NOMO-1 treated with dmso at 0.1 percent for 144 hours (cell line): ENCODE data around the gene ZNF892.
"Not testable (repeated sequence)": the region's sequence is repeated elsewhere in the genome, so short reads cannot be mapped to it uniquely, and the experiment has no call there.

Experiments
- DNase-seq: peaks from one replicate; lab custom pipeline; 2025; ENCODE audit not compliant: unreplicated experiment; lab: John Stamatoyannopoulos, UW

ZNF892 gene

GRCh38 chr2:95207111-95207961 is at the start of gene ZNF892:
TSS of gene ZNF892 (plus strand) at chr2:95207521. CDS start at chr2:95207816, 295 bp downstream.
- DNase-seq: peak; percentile 91

GRCh38 chr2:95158441-95158840 is 48.9 kb upstream of the ZNF892 start:
- DNase-seq: no peak

GRCh38 chr2:95158891-95159619 is 48.3 kb upstream of the ZNF892 start:
- no peak for DNase-seq

- DNase-seq: peak; percentile 67
Measured at GRCh38 chr2:95159690-95160449, 47.5 kb upstream of the ZNF892 start, which contains the start of gene ZNF514. TSS of gene ZNF514 (minus strand) at chr2:95159848. CDS start at chr2:95153253, 6,595 bp downstream.

GRCh38 chr2:95165030-95165370 is 42.3 kb upstream of the ZNF892 start:
- DNase-seq: no peak

- DNase-seq: peak; percentile 96
Measured at GRCh38 chr2:95165371-95166064, 41.8 kb upstream of the ZNF892 start, which contains the start of gene ZNF2. TSS of gene ZNF2 (plus strand) at chr2:95165809. CDS start at chr2:95176227, 10,418 bp downstream.

- no peak for DNase-seq
Measured at GRCh38 chr2:95166065-95166763, 41.1 kb upstream of the ZNF892 start.

GRCh38 chr2:95171902-95172301 is 35.4 kb upstream of the ZNF892 start:
- DNase-seq: no peak

- no peak for DNase-seq
Measured at GRCh38 chr2:95174031-95174542, 33.2 kb upstream of the ZNF892 start.

GRCh38 chr2:95179451-95179850 is 27.9 kb upstream of the ZNF892 start:
- DNase-seq: no peak

GRCh38 chr2:95181774-95182173 is 25.5 kb upstream of the ZNF892 start:
- no peak for DNase-seq

- no peak for DNase-seq
Measured at GRCh38 chr2:95185197-95185596, 22.1 kb upstream of the ZNF892 start.

GRCh38 chr2:95185973-95186372 is 21.3 kb upstream of the ZNF892 start:
- no peak for DNase-seq

GRCh38 chr2:95192956-95193355 is 14.4 kb upstream of the ZNF892 start:
- DNase-seq: not testable (repeated sequence)

- DNase-seq: no peak
Measured at GRCh38 chr2:95203911-95204310, 3.4 kb upstream of the ZNF892 start.

- DNase-seq: no peak
Measured at GRCh38 chr2:95204396-95204795, 2.9 kb upstream of the ZNF892 start.

GRCh38 chr2:95206096-95206495 is 1.2 kb upstream of the ZNF892 start:
- DNase-seq: no peak

GRCh38 chr2:95208106-95208505 is 785 bp downstream of the ZNF892 start:
- no peak for DNase-seq

- DNase-seq: no peak
Measured at GRCh38 chr2:95215018-95215612, 7.8 kb downstream of the ZNF892 start.
